ENCODE results near the gene TMEM140.
A peak's percentile ranks its signal among the peaks of the same experiment; 100 is the strongest.

Gene TMEM140

GRCh38 chr7:135154734-135155133 lies 6.9 kb downstream of the TMEM140 start:
- Histone ChIP-seq H3K9me3 (replicated peaks; ENCODE audit: insufficient read depth, low read length) (no peaks in the 10 kb centered on the region), H3K9ac (ENCODE audit: low read length) (no peak overlapping the region), H3F3A (ENCODE audit: insufficient read depth, low read length) (peaks cover 8% of the 10 kb centered on the region), H3K27me3 (replicated peaks; ENCODE audit: insufficient read depth, low read length) (no peaks in the 10 kb centered on the region), H3K27ac (ENCODE audit: low read length) (no peak overlapping the region), H3K79me2 (ENCODE audit: low read length) (peaks cover 88% of the 10 kb centered on the region), H3K4me1 (ENCODE audit: low read length) (peaks cover 31% of the 10 kb centered on the region), H3K9me2 (replicated peaks; ENCODE audit: insufficient read depth, low read length) (no peaks in the 10 kb centered on the region), H3K4me3 (ENCODE audit: low read length) (no peak overlapping the region), H3K4me2 (ENCODE audit: low read depth, low read length) (no peak overlapping the region), H3K36me3 (replicated peaks; ENCODE audit: insufficient read depth, low read length) (no peaks in the 10 kb centered on the region), H4K20me1 (ENCODE audit: insufficient read depth, low read length) (no peaks in the 10 kb centered on the region), H2AFZ (ENCODE audit: low read length) (no peak overlapping the region)
- no peak for DNase-seq
- TF ChIP-seq EZH2phosphoT487 (IDR thresholded peaks at IDR 0.05; ENCODE audit: low read length) (no peak), CTCF (IDR thresholded peaks at IDR 0.05; ENCODE audit: low read length) (no peak), EZH2 (optimal IDR thresholded peaks at IDR 0.05; ENCODE audit: low read depth, low read length) (no peak)

- H3K9me3 ChIP-seq (replicated peaks; ENCODE audit: insufficient read depth, low read length) = no peaks in the 10 kb centered on the region
- no peak overlapping the region for H3K4me3 ChIP-seq (ENCODE audit: low read length)
- H3K4me2 ChIP-seq (ENCODE audit: low read depth, low read length) = no peak overlapping the region
- no peak overlapping the region for H2AFZ ChIP-seq (ENCODE audit: low read length)
- H3K9ac ChIP-seq (ENCODE audit: low read length) = no peak overlapping the region
- TF ChIP-seq CTCF (IDR thresholded peaks at IDR 0.05; ENCODE audit: low read length) (no peak), EZH2 (optimal IDR thresholded peaks at IDR 0.05; ENCODE audit: low read depth, low read length) (no peak), EZH2phosphoT487 (IDR thresholded peaks at IDR 0.05; ENCODE audit: low read length) (no peak)
- no peaks in the 10 kb centered on the region for H4K20me1 ChIP-seq (ENCODE audit: insufficient read depth, low read length)
- no peaks in the 10 kb centered on the region for H3K9me2 ChIP-seq (replicated peaks; ENCODE audit: insufficient read depth, low read length)
- no peaks in the 10 kb centered on the region for H3K36me3 ChIP-seq (replicated peaks; ENCODE audit: insufficient read depth, low read length)
- H3K4me1 ChIP-seq (ENCODE audit: low read length) = peaks cover 39% of the 10 kb centered on the region
- no peak for DNase-seq
- H3K27me3 ChIP-seq (replicated peaks; ENCODE audit: insufficient read depth, low read length) = no peaks in the 10 kb centered on the region
- H3F3A ChIP-seq (ENCODE audit: insufficient read depth, low read length) = peaks cover 18% of the 10 kb centered on the region
- H3K79me2 ChIP-seq (ENCODE audit: low read length) = peaks cover 82% of the 10 kb centered on the region
- no peak overlapping the region for H3K27ac ChIP-seq (ENCODE audit: low read length)
These were observed 8.4 kb downstream of the TMEM140 start for GRCh38 chr7:135156290-135156689.

- H3K9ac ChIP-seq (ENCODE audit: low read length) = no peak overlapping the region
- peaks cover 18% of the 10 kb centered on the region for H3F3A ChIP-seq (ENCODE audit: insufficient read depth, low read length)
- no peaks in the 10 kb centered on the region for H4K20me1 ChIP-seq (ENCODE audit: insufficient read depth, low read length)
- no peak overlapping the region for H3K4me3 ChIP-seq (ENCODE audit: low read length)
- no peak overlapping the region; the same call in 1 of the 2 replicates for H3K27ac ChIP-seq (ENCODE audit: low read length)
- no peaks in the 10 kb centered on the region for H3K9me2 ChIP-seq (replicated peaks; ENCODE audit: insufficient read depth, low read length)
- H2AFZ ChIP-seq (ENCODE audit: low read length) = no peak overlapping the region
- no peaks in the 10 kb centered on the region for H3K9me3 ChIP-seq (replicated peaks; ENCODE audit: insufficient read depth, low read length)
- TF ChIP-seq CTCF (IDR thresholded peaks at IDR 0.05; ENCODE audit: low read length) (no peak), EZH2 (optimal IDR thresholded peaks at IDR 0.05; ENCODE audit: low read depth, low read length) (no peak), EZH2phosphoT487 (IDR thresholded peaks at IDR 0.05; ENCODE audit: low read length) (no peak)
- peaks cover 46% of the 10 kb centered on the region for H3K4me1 ChIP-seq (ENCODE audit: low read length)
- H3K4me2 ChIP-seq (ENCODE audit: low read depth, low read length) = peak overlapping the region; percentile 70; the same call in 1 of the 2 replicates
- H3K36me3 ChIP-seq (replicated peaks; ENCODE audit: insufficient read depth, low read length) = no peaks in the 10 kb centered on the region
- no peaks in the 10 kb centered on the region for H3K27me3 ChIP-seq (replicated peaks; ENCODE audit: insufficient read depth, low read length)
- no peak for DNase-seq
- H3K79me2 ChIP-seq (ENCODE audit: low read length) = peaks cover 80% of the 10 kb centered on the region
These were observed 10.3 kb downstream of the TMEM140 start for GRCh38 chr7:135158141-135158655.

All from MM.1S (cell line).